SU-DHL-6 (cell line): ENCODE results near the gene MED23.

Source experiments
- EZH2phosphoT487 ChIP-seq: fragments of 200-600 bp; sonication (generic), shearing (Covaris generic); conservative IDR thresholded peaks from 2 replicates; pipeline ENCODE4 v1.6.1; 2018; ENCODE audit warnings: mild to moderate bottlenecking, antibody characterized with exemption, low read length, moderate library complexity, mixed read lengths
- TF ChIP-seq, protein P1 (sequence below): fragments of 200-600 bp; sonication (generic); IDR thresholded peaks from one replicate; pipeline ENCODE4 v1.5.1; 2017; ENCODE audit warnings: antibody characterized with exemption, mild to moderate bottlenecking, low read length, moderate library complexity; ENCODE audit not compliant: insufficient read depth, poor library complexity, severe bottlenecking

DNA sequence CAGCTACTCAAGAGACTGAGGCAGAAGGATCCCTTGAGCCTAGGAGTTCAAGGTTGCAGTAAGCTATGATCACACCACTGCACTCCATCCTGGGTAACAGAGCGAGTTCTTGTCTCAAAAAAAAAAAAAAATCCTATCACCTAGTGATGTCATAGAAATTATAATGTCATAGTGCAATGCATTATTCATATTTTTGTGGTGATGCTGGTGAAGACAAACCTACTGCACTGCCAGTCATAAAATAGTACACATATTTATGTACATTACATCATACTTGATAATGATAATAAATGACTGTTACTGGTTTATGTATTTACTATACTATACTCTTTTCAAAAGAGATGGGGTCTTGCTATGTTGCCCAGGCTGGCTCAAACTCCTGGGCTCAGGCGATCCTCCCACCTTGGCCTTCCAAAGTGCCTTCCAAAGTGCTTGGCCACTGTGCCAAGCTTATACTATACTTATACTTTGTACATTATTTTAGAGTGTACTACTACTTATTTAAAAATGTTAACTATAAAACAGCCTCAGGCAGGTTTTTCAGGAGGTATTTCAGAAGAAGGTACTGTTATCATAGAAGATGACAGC, 35.6 kb upstream of the MED23 start:
- TF ChIP-seq, protein P1, sequence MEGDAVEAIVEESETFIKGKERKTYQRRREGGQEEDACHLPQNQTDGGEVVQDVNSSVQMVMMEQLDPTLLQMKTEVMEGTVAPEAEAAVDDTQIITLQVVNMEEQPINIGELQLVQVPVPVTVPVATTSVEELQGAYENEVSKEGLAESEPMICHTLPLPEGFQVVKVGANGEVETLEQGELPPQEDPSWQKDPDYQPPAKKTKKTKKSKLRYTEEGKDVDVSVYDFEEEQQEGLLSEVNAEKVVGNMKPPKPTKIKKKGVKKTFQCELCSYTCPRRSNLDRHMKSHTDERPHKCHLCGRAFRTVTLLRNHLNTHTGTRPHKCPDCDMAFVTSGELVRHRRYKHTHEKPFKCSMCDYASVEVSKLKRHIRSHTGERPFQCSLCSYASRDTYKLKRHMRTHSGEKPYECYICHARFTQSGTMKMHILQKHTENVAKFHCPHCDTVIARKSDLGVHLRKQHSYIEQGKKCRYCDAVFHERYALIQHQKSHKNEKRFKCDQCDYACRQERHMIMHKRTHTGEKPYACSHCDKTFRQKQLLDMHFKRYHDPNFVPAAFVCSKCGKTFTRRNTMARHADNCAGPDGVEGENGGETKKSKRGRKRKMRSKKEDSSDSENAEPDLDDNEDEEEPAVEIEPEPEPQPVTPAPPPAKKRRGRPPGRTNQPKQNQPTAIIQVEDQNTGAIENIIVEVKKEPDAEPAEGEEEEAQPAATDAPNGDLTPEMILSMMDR, result no peak
- no peak for TF ChIP-seq EZH2phosphoT487
